Activated B cell treated with CpG ODN at 0.5 μM for 24 hours (primary cell): Measurements from ENCODE around the gene TMEM132D. TPM values are rescaled to one million over a fixed set of nuclear protein-coding genes. Genes with fewer than 3 reads are reported as not detected.

Source experiments
- ATAC-seq: fragments of 200-7000 bp; cut with Tn5 transposase; one replicate; pipeline ENCODE4 v1.10.0; 2021; ENCODE audit warnings: low read depth, mild to moderate bottlenecking, moderate library complexity
- CTCF ChIA-PET: fragments of 350-600 bp; sonication (Branson Sonifier 250); formaldehyde crosslinking; loops from one replicate; lab custom pipeline; 2021; ENCODE audit warnings: antibody characterized with exemption; lab: Charles Lee
- POLR2A ChIA-PET: fragments of 350-600 bp; sonication (Branson Sonifier 250); formaldehyde crosslinking; loops from one replicate; lab custom pipeline; 2021; ENCODE audit warnings: antibody characterized with exemption; lab: Charles Lee
- DNase-seq: peaks from one replicate; pipeline ENCODE4 v3.0.0; 2022
- H3K27ac Mint-ChIP-seq: one replicate; pipeline ENCODE4 v1.8.0; 2020; ENCODE audit warnings: mixed read lengths
- H3K27me3 Mint-ChIP-seq: one replicate; pipeline ENCODE4 v1.8.0; 2021; ENCODE audit warnings: mixed read lengths
- H3K36me3 Mint-ChIP-seq: one replicate; pipeline ENCODE4 v1.8.0; 2021; ENCODE audit warnings: low read depth, mixed read lengths
- H3K4me1 Mint-ChIP-seq: one replicate; pipeline ENCODE4 v1.8.0; 2021; ENCODE audit warnings: mixed read lengths
- H3K4me3 Mint-ChIP-seq: one replicate; pipeline ENCODE4 v1.8.0; 2020; ENCODE audit warnings: mild to moderate bottlenecking, mixed read lengths
- H3K9me3 Mint-ChIP-seq: one replicate; pipeline ENCODE4 v1.8.0; 2020; ENCODE audit warnings: mixed read lengths
- CTCF ChIP-seq: fragments of 200-600 bp; IDR thresholded peaks from one replicate; pipeline ENCODE4 v1.8.0; 2022; ENCODE audit warnings: antibody characterized with exemption, mild to moderate bottlenecking
- intact Hi-C: fragments of 100-400 bp; cut with micrococcal nuclease; formaldehyde crosslinking; loops from one replicate; pipeline ENCODE4 v1.15.1; 2024
- total RNA-seq: library from RNA; stranded (reverse); gene quantifications from 2 replicates; pipeline ENCODE4 v1.2.3, GENCODE V29; 2022

The TMEM132D gene
- total RNA-seq, 1 donor from 2014 or later, result not detected

GRCh38 chr12:129868575-129868974, 35.2 kb downstream of the TMEM132D start:
- ChIA-PET CTCF (no interaction called here), POLR2A (no interaction called here)
- Mint-ChIP-seq H3K4me1 (no peaks in the 10 kb centered on the region), H3K27me3 (no peaks in the 10 kb centered on the region), H3K4me3 (no peak overlapping the region), H3K9me3 (peaks cover 7% of the 10 kb centered on the region), H3K36me3 (no peaks in the 10 kb centered on the region), H3K27ac (no peak overlapping the region)
- TF ChIP-seq CTCF, result no peak
- ATAC-seq (no peak), DNase-seq (no peak)
- intact Hi-C loops, result no loop called here

DNA sequence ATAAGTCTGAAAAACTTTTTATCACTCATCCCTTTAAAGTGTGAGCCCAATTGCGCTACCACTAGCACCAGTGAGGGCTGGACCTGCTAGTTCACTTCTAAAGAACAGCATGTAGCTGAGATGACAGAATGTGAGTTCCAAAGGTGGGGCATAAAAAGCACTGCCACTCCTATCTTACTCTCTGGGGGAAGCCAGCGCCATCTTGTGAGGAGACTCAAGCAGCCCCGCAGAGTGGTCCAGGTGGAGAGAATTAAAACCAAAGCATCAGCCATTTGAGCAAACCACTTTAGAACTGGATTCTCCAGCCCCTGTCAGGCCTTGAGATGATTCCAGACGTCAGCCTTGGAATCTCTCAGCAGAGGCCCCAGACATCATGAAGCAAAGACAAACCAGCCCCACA, 39.9 kb downstream of the TMEM132D start:
- peaks cover 7% of the 10 kb centered on the region for H3K9me3 Mint-ChIP-seq
- TF ChIP-seq CTCF, result no peak
- H3K4me3 Mint-ChIP-seq, result no peak overlapping the region
- intact Hi-C loops, result no loop called here
- no peaks in the 10 kb centered on the region for H3K27me3 Mint-ChIP-seq
- H3K27ac Mint-ChIP-seq, result no peak overlapping the region
- ATAC-seq, result no peak
- DNase-seq, result no peak
- ChIA-PET CTCF (no interaction called here), POLR2A (no interaction called here)
- no peaks in the 10 kb centered on the region for H3K4me1 Mint-ChIP-seq
- H3K36me3 Mint-ChIP-seq, result no peaks in the 10 kb centered on the region

- CTCF ChIA-PET, result no interaction called here
- DNase-seq, result no peak
- no peak overlapping the region for H3K4me3 Mint-ChIP-seq
- POLR2A ChIA-PET, result no interaction called here
- H3K4me1 Mint-ChIP-seq, result no peaks in the 10 kb centered on the region
- no peaks in the 10 kb centered on the region for H3K36me3 Mint-ChIP-seq
- intact Hi-C loops, result no loop called here
- peaks cover 7% of the 10 kb centered on the region for H3K9me3 Mint-ChIP-seq
- H3K27ac Mint-ChIP-seq, result no peak overlapping the region
- no peaks in the 10 kb centered on the region for H3K27me3 Mint-ChIP-seq
- no peak for TF ChIP-seq CTCF
- no peak for ATAC-seq
These were observed 41.2 kb downstream of the TMEM132D start for GRCh38 chr12:129862561-129863175.

DNA sequence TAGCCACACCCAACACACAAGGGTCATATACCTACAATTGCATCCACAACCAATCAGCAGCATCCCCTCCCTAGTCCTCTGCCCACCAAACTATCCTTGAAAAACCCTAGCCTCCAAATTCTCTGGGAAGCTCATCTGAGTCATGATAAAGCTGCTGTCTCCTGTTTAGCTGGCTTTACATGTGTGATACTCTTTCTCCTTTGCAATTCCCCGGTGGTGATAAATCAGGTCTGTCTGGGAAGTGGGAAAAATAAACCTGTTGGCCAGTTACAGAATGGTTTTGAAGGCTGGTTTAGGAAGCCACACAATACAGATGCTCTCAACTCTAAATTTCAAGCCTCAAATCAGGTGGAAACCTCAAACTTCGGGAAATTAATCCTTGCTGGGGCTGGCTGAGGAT, 41.9 kb downstream of the TMEM132D start:
- Mint-ChIP-seq H3K4me1 (no peaks in the 10 kb centered on the region), H3K36me3 (no peaks in the 10 kb centered on the region), H3K9me3 (peaks cover 7% of the 10 kb centered on the region), H3K27me3 (no peaks in the 10 kb centered on the region), H3K4me3 (no peak overlapping the region), H3K27ac (no peak overlapping the region)
- ChIA-PET CTCF (no interaction called here), POLR2A (no interaction called here)
- no peak for TF ChIP-seq CTCF
- DNase-seq (no peak), ATAC-seq (no peak)
- intact Hi-C loops, result no loop called here

DNA sequence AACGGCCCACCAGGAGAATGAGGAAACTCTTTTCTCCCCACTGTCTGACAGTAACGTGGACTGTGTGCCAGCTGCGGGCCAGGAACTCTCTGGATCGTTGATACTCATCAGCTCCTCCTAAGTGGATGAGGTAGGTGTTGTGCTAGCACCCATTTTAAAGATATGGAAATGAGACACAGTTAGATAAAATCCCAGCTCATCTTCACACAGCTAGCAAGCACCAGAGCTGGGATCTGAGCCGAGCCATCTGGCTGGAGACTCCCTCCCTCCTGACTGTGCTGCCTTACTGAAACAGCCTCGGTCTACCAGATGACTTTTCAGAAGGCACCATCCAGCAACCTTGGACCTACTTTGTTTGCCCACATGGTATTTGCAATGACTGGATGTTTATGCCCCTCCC, 49.2 kb downstream of the TMEM132D start:
- ChIA-PET POLR2A (no interaction called here), CTCF (no interaction called here)
- Mint-ChIP-seq H3K4me1 (no peaks in the 10 kb centered on the region), H3K9me3 (no peaks in the 10 kb centered on the region), H3K27me3 (no peaks in the 10 kb centered on the region), H3K4me3 (no peak overlapping the region), H3K27ac (no peak overlapping the region), H3K36me3 (no peaks in the 10 kb centered on the region)
- no peak for DNase-seq
- no peak for TF ChIP-seq CTCF
- ATAC-seq, result no peak
- intact Hi-C loops, result no loop called here
